ENCODE results near the gene GPR183.

The GPR183 gene

DNA sequence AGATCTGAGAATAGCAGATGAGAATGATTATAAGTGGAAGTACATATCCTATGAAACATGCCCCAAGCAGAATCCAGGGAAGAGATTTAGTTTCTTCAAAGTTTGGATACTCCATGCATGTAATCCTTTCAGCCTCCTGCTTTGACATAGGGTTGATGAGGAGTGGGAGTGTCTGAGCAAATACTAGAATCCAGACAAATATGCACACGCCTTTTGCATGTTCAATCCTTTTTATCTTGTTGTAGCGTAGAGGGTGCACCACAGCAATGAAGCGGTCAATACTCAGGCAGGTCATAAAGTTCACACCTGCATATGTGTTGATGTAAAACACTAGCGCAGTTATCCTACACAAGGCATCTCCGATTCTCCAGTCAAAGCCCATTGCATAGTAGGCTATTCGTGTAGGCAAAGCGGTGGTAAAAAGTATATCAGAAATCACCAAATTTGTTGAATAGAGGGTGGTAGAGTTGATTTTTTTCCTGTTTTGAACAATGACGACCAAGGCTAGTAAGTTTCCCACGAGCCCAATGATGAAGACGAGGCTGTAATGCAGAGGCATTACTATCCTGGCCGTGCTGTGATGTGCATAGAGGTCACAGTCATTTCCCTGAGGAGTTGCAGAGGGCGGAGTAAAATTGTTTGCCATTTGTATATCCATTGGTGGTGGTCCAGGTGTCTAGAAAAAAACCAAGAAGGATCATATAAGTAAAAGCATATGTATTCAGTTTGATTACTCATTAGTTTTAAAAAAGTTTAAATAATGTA is 11.5 kb downstream of the GPR183 start:
- DNase-seq (ENCODE audit: low spot score): no peak

DNA sequence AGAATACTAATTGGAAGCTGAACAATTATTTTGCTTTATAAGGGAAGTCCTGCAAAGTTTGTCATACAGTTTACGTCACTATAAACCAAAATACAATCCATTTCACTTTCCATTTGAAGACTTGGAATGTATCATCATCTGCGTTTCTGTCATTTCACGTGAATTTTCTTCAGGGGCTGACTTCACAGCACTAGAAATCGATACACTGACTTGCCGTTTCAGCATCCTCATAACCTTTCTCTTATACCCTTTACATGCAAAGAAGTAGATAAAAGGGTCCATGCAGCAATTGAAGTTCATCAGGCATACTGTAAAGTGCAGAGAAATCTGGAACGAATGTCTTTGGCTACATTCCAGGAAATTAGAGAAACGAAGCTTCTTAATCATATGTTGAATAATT is 12.2 kb downstream of the GPR183 start:
- DNase-seq (ENCODE audit: low spot score): no peak

DNA sequence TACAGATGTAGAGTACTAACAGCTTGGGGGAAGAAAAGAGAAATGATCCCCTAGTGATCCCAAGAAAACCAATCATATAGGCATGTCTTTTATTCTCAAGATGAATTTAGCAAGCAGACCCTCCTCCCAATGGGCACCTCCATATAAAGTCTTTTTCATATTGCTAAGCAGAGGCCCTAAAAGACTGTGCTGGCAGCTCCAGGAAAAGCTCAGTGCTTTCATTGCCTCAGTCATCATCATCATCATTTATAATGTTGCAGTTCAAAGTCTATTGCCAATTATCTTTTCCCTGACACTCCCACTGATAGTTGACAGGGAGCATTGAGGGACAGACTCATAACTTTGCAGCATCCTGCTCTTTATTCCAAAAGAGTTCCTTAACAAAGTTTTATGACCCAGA is 13.0 kb downstream of the GPR183 start:
- no peak for DNase-seq (ENCODE audit: low spot score)

DNA sequence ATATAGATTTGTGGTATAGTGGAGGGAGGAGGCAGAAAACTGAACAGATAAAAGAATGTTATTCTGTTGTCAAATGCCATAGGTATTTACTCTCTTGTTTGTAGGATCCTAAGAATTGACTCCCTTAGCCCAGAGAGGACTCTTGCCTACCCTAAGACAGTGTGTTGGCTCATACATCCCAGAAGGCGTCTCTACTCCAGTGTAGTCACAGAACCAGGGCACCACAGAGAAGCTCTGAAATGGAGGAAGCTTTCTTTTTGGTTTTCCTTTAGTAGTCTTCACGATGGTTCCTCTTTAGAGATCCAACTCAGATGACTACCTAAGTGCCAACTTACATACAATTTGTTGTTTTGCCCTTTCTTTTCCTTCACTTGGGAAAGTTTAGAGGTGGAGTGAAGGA is 14.0 kb downstream of the GPR183 start:
- DNase-seq (ENCODE audit: low spot score): no peak

- no peak for DNase-seq (ENCODE audit: low spot score)
Observed at GRCh38 chr13:99290894-99291293, 16.3 kb downstream of the GPR183 start.

DNA sequence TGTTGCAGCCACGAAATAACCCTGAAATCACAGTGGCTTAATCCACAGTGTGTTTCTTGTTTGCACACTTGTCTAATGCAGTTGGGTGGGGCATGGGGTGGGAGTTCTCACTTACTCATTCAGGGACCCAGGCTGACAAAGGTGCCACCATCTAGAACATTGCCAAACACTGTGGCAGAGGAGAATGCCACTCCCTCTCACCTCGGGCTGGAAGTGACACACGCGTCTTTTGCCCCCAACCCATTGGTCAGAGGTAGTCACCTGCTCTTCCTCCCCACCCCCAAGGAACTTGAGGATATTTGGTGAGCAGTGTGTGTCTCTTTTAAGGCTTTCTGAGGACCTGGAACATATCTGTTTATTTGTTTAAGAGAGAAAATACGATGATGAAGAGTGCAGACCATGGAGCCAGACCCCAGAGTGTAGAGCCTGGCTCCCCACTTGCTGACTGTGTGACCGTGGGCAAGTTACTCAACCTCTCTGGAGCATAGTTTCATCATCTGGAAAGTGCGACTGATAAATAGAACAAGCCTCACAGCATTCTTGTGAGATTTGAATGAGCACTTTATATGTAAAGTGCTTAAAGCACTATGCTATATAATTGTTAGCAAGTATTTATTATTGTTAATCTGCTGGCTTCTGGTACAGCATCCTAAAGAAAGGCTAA is 17.4 kb downstream of the GPR183 start:
- no peak for DNase-seq (ENCODE audit: low spot score)

DNA sequence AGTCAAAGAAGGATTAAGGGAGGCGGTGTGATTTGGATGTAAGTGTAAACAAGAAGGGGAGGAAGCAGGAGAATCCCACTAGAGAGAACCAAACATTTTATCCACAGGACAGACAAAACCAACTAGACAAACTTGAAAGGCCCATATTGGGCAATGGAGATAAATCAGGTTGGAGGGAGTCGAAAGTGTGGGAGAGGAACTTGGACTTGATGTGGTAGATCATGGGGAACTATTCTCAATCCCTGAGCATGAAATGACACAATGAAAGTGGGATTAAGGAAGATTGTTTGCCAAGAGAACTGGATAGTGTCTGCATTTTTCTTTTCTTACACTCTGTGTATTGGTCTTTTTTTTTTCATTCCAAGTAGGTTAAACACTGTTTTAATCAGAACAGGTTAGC is 17.9 kb downstream of the GPR183 start:
- DNase-seq (ENCODE audit: low spot score): no peak

DNA sequence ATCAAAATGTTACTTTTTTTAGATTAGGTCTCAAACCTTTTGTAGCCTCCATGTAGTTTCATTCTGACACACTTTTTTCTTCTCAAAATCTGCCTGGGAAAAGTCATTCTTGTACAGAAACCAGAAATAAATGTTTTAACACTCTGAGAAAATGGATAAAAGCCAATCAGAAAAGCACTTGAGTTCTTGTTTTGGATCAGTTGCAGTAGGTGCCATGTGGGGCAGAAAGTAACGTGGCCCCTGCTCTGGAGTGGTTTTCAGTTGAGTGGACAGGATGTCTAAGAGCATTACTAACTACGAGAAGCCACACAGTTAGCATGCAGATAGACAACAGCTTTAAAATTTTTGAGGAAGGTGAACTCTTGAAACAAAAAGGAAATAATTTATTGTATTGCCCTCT is 19.1 kb downstream of the GPR183 start:
- DNase-seq (ENCODE audit: low spot score): no peak

- DNase-seq (ENCODE audit: low spot score): no peak
Observed at GRCh38 chr13:99287551-99287950, 19.6 kb downstream of the GPR183 start.

DNA sequence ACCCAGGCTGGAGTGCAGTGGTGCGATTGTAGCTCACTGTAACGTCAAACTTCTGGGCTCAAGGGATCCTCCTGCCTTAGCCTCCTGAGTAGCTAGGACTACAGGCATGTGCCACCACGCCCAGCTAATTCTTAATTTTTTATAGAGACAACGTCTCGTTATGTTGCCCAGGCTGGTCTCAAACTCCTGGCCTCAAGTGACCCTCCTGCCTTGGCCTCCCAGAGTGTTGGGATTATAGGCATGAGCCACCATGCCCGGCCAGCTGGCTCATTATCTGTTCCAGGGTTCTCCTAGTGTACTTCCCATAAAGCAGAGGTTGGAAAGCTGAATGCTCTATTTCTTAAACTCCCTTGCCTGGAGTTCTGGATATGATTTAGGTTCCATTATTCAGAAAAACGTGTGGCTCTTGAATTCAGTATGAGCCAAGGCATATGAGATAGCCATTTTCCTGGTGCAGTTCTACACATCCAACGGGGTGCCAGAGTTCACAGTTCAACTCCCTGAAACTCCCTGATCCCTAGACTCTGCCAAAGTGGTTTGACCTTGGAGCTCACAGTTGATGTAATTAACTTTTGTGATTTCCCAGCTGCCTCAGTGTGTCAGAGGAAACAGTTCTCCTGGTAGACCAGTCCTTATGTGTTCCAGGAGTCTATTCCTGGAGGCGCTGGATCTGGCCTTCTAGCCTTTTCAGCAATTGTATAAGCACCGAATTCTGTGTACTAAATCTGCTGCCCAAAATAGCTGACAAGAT is 21.6 kb downstream of the GPR183 start:
- no peak for DNase-seq (ENCODE audit: low spot score)

DNA sequence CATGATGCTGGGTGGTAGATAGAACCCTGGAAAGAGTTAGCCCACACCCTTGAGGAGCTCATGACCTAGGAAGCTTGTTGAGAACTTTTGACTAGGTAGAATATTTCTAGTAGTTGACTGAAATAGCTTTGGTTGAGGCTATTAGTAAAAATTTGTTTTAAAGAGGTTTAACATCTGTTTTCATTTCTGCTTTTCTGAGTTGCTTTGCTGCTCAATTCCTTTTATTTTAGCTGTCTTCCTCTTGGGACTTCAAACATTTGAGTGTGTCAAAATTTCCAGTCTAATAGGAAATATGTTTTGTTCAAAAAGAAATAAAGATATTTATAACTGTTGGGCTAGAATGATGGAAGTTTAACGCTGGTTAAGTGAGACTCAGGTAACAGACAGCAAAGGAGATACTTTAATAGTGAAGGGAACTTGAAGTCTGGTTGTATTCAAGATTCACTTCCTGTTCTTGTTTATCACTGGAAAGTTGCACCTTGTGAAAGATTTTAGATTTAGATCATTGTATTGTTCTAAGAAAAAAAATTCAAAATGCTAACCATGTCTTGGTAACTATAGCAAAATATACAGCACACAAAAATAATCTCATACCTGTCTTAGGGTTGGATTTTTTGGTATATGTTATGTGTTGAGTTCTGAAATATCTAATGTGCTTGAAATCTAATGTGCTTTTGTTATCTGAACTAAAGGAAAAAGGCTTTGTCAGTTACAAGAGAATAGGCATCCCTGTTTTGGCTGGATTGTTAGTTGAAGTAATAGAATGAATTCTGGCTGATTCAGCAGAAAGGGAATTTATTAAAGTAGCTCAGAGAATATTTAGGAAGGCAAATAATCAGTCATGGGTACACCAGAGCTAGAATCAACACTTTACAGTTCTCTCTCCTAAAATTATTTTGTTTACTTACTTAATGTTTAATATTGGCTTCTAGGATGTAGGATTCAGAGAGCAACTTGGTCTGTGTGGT is 24.7 kb downstream of the GPR183 start:
- DNase-seq (ENCODE audit: low spot score): no peak

DNA sequence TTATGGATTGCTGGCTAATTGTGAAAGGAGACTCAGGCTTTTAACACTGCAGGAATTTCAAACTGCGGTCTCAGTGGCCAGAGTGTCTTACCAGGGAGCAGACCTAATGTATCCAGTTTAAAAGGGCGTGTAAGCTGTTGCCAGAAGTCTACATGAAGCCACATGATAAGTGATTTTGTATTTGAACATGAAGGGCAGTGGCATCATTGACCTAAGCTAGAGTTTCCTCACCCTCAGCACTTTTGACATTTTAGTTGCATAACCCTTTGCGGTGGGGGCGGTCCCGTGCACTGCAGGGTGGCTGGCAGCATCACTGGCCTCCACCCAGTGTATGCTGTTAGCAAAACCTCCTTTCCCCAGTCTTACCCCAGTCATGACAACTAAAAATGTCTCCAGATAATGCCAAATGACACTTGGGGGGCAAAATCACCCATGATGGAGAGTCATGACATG is 25.4 kb downstream of the GPR183 start:
- DNase-seq (ENCODE audit: low spot score): no peak

DNA sequence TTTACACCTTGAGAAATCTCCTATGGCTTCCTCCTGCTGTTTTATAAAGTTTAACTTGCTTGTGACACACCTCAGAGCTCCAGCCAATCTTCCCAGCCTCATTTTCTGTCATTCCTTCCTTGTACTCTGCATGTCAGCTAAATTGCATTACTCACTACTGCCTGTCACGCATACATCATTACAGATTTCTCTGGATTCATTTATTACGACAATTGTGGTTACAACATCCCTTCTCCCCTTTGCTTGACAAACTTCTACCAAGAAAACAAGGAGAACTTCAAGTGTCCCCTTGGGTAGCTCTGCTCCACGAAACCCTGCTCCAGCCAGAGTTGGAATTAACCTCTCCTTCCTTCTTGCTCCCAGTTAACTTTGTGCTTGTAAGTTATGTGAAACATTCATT is 27.0 kb downstream of the GPR183 start:
- DNase-seq (ENCODE audit: low spot score): no peak

GRCh38 chr13:99279637-99280036 is 27.6 kb downstream of the GPR183 start:
- DNase-seq (ENCODE audit: low spot score): no peak

GRCh38 chr13:99278843-99279242 is 28.4 kb downstream of the GPR183 start:
- no peak for DNase-seq (ENCODE audit: low spot score)

DNA sequence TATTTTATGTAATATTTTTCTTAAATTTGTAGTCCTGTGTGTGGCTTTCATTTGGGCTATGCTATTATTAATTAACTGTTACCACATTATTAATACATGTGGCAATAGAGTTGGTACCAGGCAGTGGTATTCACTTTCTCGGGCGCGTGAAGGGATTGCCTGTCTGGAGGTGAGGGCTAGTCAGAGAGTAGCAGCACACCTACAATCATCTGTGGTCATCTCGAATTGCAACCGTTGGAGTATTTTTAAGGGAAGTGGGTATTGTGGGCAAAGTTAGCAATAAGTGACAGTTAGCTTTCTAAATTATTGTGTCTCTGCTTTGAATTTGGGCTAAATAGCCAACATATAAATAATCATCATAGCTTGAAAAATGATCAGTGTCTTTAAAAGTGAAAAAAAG is 29.0 kb downstream of the GPR183 start:
- no peak for DNase-seq (ENCODE audit: low spot score)

- DNase-seq (ENCODE audit: low spot score): no peak
Observed at GRCh38 chr13:99277629-99278028, 29.6 kb downstream of the GPR183 start.

DNA sequence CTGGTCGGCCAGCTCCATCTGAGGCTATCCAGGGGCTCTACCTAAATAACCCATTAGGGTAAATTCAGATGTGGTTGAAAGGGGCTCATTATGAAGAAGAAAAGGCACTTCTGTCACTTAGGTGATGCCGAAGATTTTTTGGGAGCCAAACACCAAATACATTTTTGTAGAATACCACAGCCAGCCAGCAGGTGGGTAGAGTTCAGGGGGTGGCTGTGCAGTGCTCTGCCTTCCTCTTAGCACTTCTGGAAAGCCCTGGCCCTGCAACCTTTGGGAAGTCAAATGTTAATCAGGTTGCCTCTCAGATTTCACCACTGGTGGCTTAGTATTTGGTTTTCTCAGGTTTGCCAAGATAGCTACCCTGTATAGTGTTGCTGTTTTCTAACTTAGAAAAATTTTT is 30.5 kb downstream of the GPR183 start:
- no peak for DNase-seq (ENCODE audit: low spot score)

GRCh38 chr13:99275093-99275469 is 32.1 kb downstream of the GPR183 start:
- DNase-seq (ENCODE audit: low spot score): no peak

- DNase-seq (ENCODE audit: low spot score): no peak
Observed at GRCh38 chr13:99273128-99273527, 34.1 kb downstream of the GPR183 start.

DNA sequence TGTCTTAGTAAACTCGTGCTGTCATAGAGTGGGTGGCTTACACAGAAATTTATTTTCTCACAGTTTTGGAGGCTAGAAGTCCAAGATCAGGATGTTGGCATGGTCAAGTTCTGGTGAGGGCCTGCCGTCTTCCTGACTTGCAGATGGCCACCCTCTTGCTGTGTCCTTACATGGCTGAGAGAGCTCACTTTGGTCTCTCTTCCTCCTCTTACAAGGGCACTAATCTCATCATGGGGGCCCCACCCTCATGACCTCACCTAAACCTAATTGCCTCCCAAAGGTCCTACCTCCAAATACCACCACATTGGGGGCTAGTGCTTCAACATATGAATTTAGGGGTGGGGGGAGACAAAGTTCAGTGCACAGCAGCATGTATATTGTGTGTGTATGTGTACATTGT is 34.7 kb downstream of the GPR183 start:
- no peak for DNase-seq (ENCODE audit: low spot score)

DNA sequence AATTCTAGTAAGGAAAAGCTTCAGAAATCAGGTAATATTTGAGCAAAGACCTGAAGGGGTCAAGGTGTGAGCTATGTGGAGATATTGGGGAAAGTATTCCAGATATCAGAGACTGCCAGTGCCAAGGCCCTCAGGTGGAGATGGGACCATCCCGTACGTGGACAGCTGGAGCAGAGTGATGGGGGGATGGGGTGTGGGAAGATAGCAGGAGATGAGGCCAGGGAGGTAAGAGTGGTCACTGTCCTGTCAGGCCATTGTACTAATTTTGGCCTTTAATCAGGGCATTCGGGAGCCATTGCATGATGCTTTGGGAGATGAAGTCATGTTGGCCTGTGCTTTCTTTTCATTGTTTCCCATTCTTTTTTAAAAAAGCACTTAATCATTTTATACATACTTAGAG is 36.0 kb downstream of the GPR183 start:
- DNase-seq (ENCODE audit: low spot score): no peak

Data from HuH-7.5 (cell line).